ENCODE measurements around the gene POU2F3.
A peak's percentile ranks its signal among the peaks of the same experiment; 100 is the strongest.

The POU2F3 gene

DNA sequence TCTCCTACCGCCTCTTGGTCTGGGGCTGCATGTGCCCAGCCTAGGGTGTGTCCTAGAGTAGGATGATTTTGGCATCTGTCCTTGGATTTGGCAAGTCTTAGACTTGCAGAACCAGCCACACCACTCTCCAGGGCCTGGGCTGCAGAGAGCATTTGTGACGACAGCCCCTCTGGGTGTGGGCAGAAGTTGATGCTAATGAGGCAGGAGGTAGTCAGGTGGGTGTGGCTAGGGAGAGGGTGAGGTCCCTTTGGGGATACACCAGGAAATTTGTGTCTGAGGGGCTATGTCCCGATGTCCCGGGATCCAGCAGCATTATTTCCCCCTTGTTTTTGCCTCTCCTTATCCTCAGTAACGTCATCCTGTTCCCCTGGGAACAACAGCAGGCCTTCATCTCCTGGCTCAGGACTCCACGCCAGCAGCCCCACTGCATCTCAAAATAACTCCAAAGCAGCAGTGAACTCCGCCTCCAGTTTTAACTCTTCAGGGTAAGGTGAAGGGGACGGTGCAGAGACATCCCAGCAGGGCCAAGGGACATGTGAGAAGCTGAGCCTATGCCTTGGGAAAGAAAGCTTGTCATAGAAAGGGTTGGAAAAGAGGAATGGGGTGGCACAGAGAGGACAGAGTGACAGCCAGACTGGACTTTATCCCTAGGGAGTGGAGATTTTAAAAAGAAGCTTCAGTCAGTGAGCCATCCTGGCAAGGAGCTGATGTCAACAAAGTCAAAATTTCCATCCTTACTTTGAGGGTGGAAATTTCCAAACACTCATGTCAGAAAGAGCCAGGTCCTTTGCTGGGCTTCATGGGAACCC is 77.1 kb downstream of the POU2F3 start:
- DNase-seq (ENCODE audit: low read depth) = no peak
- no peak overlapping the region for H3K4me3 ChIP-seq (ENCODE audit: low read depth, low read length)

DNA sequence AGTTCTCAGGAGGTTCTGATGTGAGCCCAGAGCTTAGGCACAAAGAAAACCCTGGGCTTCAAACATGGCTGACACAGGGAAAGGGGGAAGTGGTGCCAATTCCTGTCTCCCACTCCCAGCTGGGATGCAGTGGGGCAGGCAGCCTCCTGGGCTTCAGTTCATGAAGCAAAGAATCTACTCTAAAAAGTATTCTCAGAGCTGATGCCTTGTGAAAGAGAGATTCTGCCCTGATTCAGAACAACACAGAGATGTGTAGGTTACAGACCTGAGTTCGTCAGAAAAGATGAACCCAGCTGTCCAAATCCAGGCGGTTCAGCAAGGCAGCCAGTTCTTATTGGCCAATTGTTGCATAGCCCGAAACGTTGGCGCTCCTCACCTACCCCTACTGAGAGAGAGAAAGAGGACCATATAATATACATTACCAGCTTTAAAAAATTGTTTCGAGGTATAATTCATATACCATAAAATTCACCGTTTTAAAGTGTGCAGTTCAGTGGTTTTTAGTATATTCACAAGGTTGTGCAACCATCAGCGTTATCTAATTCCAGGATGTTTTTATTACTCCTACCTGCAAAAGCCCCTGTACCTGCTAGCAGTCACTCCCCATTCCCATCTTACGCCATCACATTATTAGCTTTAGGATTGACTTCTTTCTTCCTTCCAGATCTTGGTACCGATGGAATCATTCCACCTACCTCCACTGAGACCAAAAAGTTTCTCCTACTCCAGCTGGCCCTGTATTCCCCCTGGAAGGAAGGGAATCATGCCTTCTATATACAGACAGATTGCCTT is 77.9 kb downstream of the POU2F3 start:
- no peak overlapping the region for H3K4me3 ChIP-seq (ENCODE audit: low read depth, low read length)
- TF ChIP-seq, protein P1, sequence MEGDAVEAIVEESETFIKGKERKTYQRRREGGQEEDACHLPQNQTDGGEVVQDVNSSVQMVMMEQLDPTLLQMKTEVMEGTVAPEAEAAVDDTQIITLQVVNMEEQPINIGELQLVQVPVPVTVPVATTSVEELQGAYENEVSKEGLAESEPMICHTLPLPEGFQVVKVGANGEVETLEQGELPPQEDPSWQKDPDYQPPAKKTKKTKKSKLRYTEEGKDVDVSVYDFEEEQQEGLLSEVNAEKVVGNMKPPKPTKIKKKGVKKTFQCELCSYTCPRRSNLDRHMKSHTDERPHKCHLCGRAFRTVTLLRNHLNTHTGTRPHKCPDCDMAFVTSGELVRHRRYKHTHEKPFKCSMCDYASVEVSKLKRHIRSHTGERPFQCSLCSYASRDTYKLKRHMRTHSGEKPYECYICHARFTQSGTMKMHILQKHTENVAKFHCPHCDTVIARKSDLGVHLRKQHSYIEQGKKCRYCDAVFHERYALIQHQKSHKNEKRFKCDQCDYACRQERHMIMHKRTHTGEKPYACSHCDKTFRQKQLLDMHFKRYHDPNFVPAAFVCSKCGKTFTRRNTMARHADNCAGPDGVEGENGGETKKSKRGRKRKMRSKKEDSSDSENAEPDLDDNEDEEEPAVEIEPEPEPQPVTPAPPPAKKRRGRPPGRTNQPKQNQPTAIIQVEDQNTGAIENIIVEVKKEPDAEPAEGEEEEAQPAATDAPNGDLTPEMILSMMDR (IDR thresholded peaks at IDR 0.05; ENCODE audit: insufficient read depth, low read depth, low read length, missing control alignments) = no peak
- no peak for DNase-seq (ENCODE audit: low read depth)

More for the DNA sequence above, 77.1 kb downstream of the POU2F3 start:
- TF ChIP-seq, protein P1 (IDR thresholded peaks at IDR 0.05; ENCODE audit: insufficient read depth, low read depth, low read length, missing control alignments) = no peak

DNA sequence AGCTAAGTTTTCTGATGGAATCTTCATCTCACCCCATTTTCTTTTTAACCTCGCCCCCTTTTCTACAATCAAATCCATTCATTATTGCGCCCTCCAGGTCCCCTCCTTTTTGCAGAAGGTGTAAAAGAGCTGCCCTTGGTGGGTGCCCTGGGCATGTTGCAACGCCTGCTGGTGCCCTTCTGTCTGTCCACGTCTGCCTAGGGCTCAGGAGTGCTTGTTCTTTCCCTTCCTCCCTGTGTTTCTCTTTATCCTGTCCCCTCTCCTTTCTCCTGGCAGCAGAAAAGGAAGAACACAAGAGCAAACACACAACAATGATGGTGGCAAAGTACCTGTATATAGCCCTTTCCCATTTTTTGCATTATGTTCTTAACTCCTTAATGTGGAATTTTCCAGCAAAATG is 79.0 kb downstream of the POU2F3 start:
- TF ChIP-seq, protein P1 (IDR thresholded peaks at IDR 0.05; ENCODE audit: insufficient read depth, low read depth, low read length, missing control alignments) = no peak
- no peak overlapping the region for H3K4me3 ChIP-seq (ENCODE audit: low read depth, low read length)
- DNase-seq (ENCODE audit: low read depth) = no peak

DNA sequence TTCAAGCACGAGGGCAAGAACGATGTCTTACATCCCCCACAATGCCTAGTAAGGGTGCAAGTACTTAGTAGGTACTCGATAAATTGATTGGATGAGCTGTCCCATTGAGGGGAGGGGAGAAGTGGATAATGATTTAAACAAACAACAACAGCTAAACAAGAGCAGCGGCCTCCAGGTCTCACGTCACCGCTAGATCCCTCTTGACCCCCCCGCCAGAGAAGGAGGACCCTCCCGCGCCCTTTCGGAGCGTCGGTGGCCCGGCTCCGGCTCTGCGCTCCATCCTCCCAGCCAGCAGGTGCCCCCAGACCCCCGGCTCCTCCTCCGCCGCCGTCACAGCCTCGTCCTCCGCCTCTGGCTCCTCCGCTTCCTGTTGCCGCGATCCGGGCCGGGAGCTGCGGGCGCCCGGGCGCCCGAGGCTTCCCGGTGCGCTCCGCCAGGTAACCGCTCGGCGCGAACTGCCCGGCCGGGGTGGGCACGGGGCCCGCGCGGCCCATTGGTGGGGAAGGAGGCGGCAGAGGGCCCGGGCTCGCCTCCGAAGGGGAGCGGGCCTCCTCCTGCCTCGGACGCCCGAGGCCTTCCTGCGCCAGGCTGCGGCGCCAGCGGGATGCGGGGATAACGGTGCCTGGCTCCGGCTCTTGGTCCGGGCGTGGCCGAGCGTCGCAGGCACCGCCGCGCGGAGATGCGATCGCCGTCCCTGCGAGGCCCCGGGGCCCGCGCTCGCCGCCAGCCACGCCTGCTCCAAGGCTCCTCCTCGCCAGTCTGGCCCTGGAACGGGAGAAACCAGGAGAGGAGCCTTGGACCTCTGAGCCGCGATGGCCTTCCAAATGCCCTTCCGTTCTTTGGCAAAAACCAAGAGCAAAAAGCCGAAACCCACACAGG is 85.2 kb downstream of the POU2F3 start, which contains the start of gene TLCD5:
TSS of gene TLCD5 (plus strand) at position 368 of the 879 bp plus-strand sequence. CDS start 2,143 bp downstream, outside the sequence.
- peak within 1 kb of the TSS; percentile 53 for H3K4me3 ChIP-seq (ENCODE audit: low read depth, low read length)
- peak; percentile 45 for DNase-seq (ENCODE audit: low read depth)
- TF ChIP-seq, protein P1 (IDR thresholded peaks at IDR 0.05; ENCODE audit: insufficient read depth, low read depth, low read length, missing control alignments) = no peak

DNA sequence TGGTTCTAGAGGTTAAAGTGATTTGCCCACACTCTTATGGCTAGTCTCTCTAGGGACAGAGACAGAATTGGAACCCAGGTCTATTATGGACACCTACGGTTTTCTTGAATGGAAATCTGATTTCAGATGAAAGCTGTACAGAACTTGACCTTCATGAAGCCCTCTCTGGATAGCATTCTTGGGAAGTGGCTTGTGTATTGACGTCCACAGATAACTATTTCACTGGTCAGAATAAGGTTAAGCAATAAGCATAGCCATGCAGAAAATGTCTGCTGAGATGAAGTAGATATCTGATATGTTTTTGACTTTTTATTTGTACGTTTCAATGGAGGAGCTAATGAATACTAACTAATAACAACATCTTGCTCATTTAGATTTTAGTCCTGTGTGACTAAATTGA is 86.3 kb downstream of the POU2F3 start:
- TF ChIP-seq, protein P1 (IDR thresholded peaks at IDR 0.05; ENCODE audit: insufficient read depth, low read depth, low read length, missing control alignments) = no peak
- DNase-seq (ENCODE audit: low read depth) = no peak
- no peak overlapping the region for H3K4me3 ChIP-seq (ENCODE audit: low read depth, low read length)

DNA sequence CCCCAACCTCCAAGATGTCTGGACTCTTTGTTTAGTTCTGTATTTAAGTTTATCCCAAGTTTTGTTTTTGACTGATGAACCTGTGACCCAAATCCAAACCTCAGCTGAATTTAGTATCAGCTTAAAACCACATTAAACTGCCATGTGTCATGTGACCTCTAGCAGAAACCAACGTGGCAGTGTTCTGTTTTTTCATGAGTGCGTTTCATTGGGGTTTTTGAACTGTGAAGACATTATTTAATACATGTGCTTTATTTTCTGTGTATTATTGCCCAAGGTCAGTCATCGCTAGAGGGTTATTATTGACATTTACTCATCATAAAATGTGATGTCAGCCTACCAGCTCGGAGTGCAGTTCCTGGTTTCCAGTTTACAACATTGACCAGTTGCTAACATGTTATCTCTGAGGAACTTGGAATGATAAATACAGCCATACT is 86.9 kb downstream of the POU2F3 start:
- no peak overlapping the region for H3K4me3 ChIP-seq (ENCODE audit: low read depth, low read length)
- TF ChIP-seq, protein P1 (IDR thresholded peaks at IDR 0.05; ENCODE audit: insufficient read depth, low read depth, low read length, missing control alignments) = no peak
- no peak for DNase-seq (ENCODE audit: low read depth)
